NK-92 (cell line): ENCODE measurements around the gene APOF.
"Not testable (repeated sequence)": the region's sequence is repeated elsewhere in the genome, so short reads cannot be mapped to it uniquely, and the experiment has no call there.

Experiments used
- DNase-seq: peaks from one replicate; lab custom pipeline; 2025; ENCODE audit not compliant: unreplicated experiment; lab: John Stamatoyannopoulos, UW

The APOF gene

GRCh38 chr12:56333679-56334489 is 28.8 kb downstream of the APOF start, which contains the start of gene PAN2:
PAN2 (minus strand) TSS chr12:56334000; CDS start chr12:56333094, 906 bp downstream.
- DNase-seq, result peak; percentile 65

- no peak for DNase-seq
Observed at GRCh38 chr12:56333197-56333678, 29.4 kb downstream of the APOF start.

GRCh38 chr12:56332512-56333196 is 30.0 kb downstream of the APOF start:
- no peak for DNase-seq

- DNase-seq, result no peak
Observed at GRCh38 chr12:56330936-56331490, 31.6 kb downstream of the APOF start.

- DNase-seq, result no peak
Observed at GRCh38 chr12:56326533-56326932, 36.1 kb downstream of the APOF start.

- no peak for DNase-seq
Observed at GRCh38 chr12:56326126-56326525, 36.5 kb downstream of the APOF start.

GRCh38 chr12:56324206-56324605 is 38.5 kb downstream of the APOF start:
- no peak for DNase-seq

GRCh38 chr12:56321610-56322009 is 41.0 kb downstream of the APOF start:
- not testable (repeated sequence) for DNase-seq

GRCh38 chr12:56321027-56321426 is 41.6 kb downstream of the APOF start:
- DNase-seq, result no peak

GRCh38 chr12:56317675-56318074 is 45.0 kb downstream of the APOF start:
- DNase-seq, result no peak

- DNase-seq, result peak; percentile 69
Observed at GRCh38 chr12:56315622-56316473, 46.8 kb downstream of the APOF start, which contains the start of gene CNPY2. CNPY2 (minus strand) TSS chr12:56315988; CDS start chr12:56315217, 771 bp downstream.

GRCh38 chr12:56315249-56315621 is 47.4 kb downstream of the APOF start:
- DNase-seq, result no peak

- no peak for DNase-seq
Observed at GRCh38 chr12:56311003-56311402, 51.7 kb downstream of the APOF start.
